Activated T-cell treated with anti-CD3 and anti-CD28 coated beads for 4 hours (primary cell): ENCODE data around the gene COQ7.

Source experiments
- DNase-seq: peaks from one replicate; pipeline ENCODE4 v3.0.0-alpha.2; 2020

COQ7 gene

GRCh38 chr16:19086322-19087199 lies 19.1 kb downstream of the COQ7 start:
- DNase-seq, result peak; percentile 73

- DNase-seq, result no peak
These were observed 21.0 kb downstream of the COQ7 start for GRCh38 chr16:19088341-19088916.

- DNase-seq, result no peak
These were observed 22.1 kb downstream of the COQ7 start for GRCh38 chr16:19089410-19089955.

GRCh38 chr16:19090916-19091315 lies 23.5 kb downstream of the COQ7 start:
- no peak for DNase-seq

- DNase-seq, result no peak
These were observed 25.4 kb downstream of the COQ7 start for GRCh38 chr16:19092653-19093410.

GRCh38 chr16:19093631-19094541 lies 26.5 kb downstream of the COQ7 start:
- DNase-seq, result no peak

GRCh38 chr16:19094542-19095365 lies 27.3 kb downstream of the COQ7 start:
- no peak for DNase-seq

GRCh38 chr16:19095654-19096053 lies 28.2 kb downstream of the COQ7 start:
- DNase-seq, result no peak

- DNase-seq, result no peak
These were observed 30.8 kb downstream of the COQ7 start for GRCh38 chr16:19098173-19098572.

GRCh38 chr16:19102187-19102872 lies 34.9 kb downstream of the COQ7 start:
- DNase-seq, result no peak

GRCh38 chr16:19104607-19105006 lies 37.2 kb downstream of the COQ7 start:
- DNase-seq, result no peak

- DNase-seq, result no peak
These were observed 37.7 kb downstream of the COQ7 start for GRCh38 chr16:19105131-19105530.

- no peak for DNase-seq
These were observed 38.6 kb downstream of the COQ7 start for GRCh38 chr16:19105891-19106624.

GRCh38 chr16:19106625-19107020 lies 39.2 kb downstream of the COQ7 start:
- DNase-seq, result no peak

GRCh38 chr16:19108409-19109287 lies 41.2 kb downstream of the COQ7 start:
- DNase-seq, result no peak

GRCh38 chr16:19109288-19109664 lies 41.9 kb downstream of the COQ7 start:
- no peak for DNase-seq

- no peak for DNase-seq
These were observed 43.3 kb downstream of the COQ7 start for GRCh38 chr16:19110537-19111360.

- DNase-seq, result no peak
These were observed 44.6 kb downstream of the COQ7 start for GRCh38 chr16:19112099-19112407.
